MCF 10A (cell line): ENCODE results near the gene CNGA2. TPM values are rescaled to one million over a fixed set of nuclear protein-coding genes. Genes with fewer than 3 reads are reported as not detected.

ENCODE experiments used
- BruUV-seq: library from RNA; stranded (reverse); fragments of 400-500 nt; replicated peaks from 2 replicates; lab custom pipeline; 2021; lab: Mats Ljungman, UMichigan
- CTCF ChIA-PET: fragments of 300-600 bp; sonication (Branson Sonifier 250); formaldehyde crosslinking; extraction: SDS; loops from one replicate; lab custom pipeline; 2021; ENCODE audit warnings: antibody characterized with exemption, inconsistent platforms; lab: Yijun Ruan, JAX
- POLR2A ChIA-PET: fragments of 300-600, 350-650 bp; sonication (Branson Sonifier 250); formaldehyde crosslinking; extraction: SDS; loops from one replicate; lab custom pipeline; 2020; ENCODE audit warnings: antibody characterized with exemption, inconsistent platforms; lab: Yijun Ruan, JAX
- DNase-seq: peaks from one replicate; pipeline ENCODE4 v3.0.0-alpha.2; 2018; ENCODE audit not compliant: unreplicated experiment
- H3K27ac Mint-ChIP-seq: one replicate; pipeline ENCODE4 v1.8.0; 2022; ENCODE audit warnings: mild to moderate bottlenecking, low read depth, mixed read lengths; ENCODE audit not compliant: unreplicated experiment
- H3K27me3 Mint-ChIP-seq: one replicate; pipeline ENCODE4 v1.8.0; 2022; ENCODE audit warnings: mixed read lengths; ENCODE audit not compliant: insufficient read depth, unreplicated experiment
- H3K36me3 Mint-ChIP-seq: one replicate; pipeline ENCODE4 v1.8.0; 2022; ENCODE audit warnings: mild to moderate bottlenecking, moderate library complexity, mixed read lengths; ENCODE audit not compliant: insufficient read depth, unreplicated experiment
- H3K4me1 Mint-ChIP-seq: one replicate; pipeline ENCODE4 v1.8.0; 2022; ENCODE audit warnings: mixed read lengths; ENCODE audit not compliant: insufficient read depth, unreplicated experiment
- H3K4me3 Mint-ChIP-seq: one replicate; pipeline ENCODE4 v1.8.0; 2022; ENCODE audit warnings: mild to moderate bottlenecking, moderate library complexity, mixed read lengths; ENCODE audit not compliant: unreplicated experiment
- H3K9me3 Mint-ChIP-seq: one replicate; pipeline ENCODE4 v1.8.0; 2022; ENCODE audit warnings: mixed read lengths; ENCODE audit not compliant: unreplicated experiment
- CTCF ChIP-seq: fragments of 200-600 bp; IDR thresholded peaks from one replicate; pipeline ENCODE4 v1.8.0; 2022; ENCODE audit warnings: antibody characterized with exemption, mild to moderate bottlenecking; ENCODE audit not compliant: unreplicated experiment
- intact Hi-C: fragments of 100-400 bp; cut with micrococcal nuclease; formaldehyde crosslinking; loops from 2 replicates; pipeline ENCODE4 v1.14.1; 2022
- total RNA-seq: library from RNA; stranded (reverse); gene quantifications from 2 replicates; pipeline ENCODE4 v1.2.3, GENCODE V29; 2022

CNGA2 gene
- total RNA-seq, 1 experiment from 2014 or later, result not detected

GRCh38 chrX:151753313-151754046 lies 18.9 kb downstream of the CNGA2 start:
- peak overlapping the region; percentile 36 for H3K4me3 Mint-ChIP-seq
- no peaks in the 10 kb centered on the region for H3K27me3 Mint-ChIP-seq
- H3K36me3 Mint-ChIP-seq, result no peaks in the 10 kb centered on the region

GRCh38 chrX:151754047-151754429 lies 19.5 kb downstream of the CNGA2 start:
- H3K27me3 Mint-ChIP-seq, result no peaks in the 10 kb centered on the region
- CTCF ChIA-PET, result interaction anchor here (0.6 to 9.5 kb wide), 21 partner anchors 9 to 1172 kb away, joined by 3 to 126 read pairs (median 5); partner anchors contain the start of gene GABRQ
- peak overlapping the region; percentile 11 for H3K27ac Mint-ChIP-seq
- BruUV-seq, result no TSS peak
- TF ChIP-seq CTCF, result no peak
- H3K4me1 Mint-ChIP-seq, result peaks cover 12% of the 10 kb centered on the region
- peaks cover 20% of the 10 kb centered on the region for H3K9me3 Mint-ChIP-seq
- intact Hi-C loops, result loop anchor here (2.0 to 5.0 kb wide), 3 partner anchors 73 to 602 kb away; partner anchors contain the start of gene GABRE
- peak overlapping the region; percentile 36 for H3K4me3 Mint-ChIP-seq
- DNase-seq, result peak; percentile 88
- H3K36me3 Mint-ChIP-seq, result no peaks in the 10 kb centered on the region
- POLR2A ChIA-PET, result interaction anchor here (0.8 to 2.3 kb wide), 10 partner anchors 69 to 1077 kb away, joined by 3 to 8 read pairs (median 4); partner anchors contain the start of genes GABRE and NSDHL

More at GRCh38 chrX:151753313-151754046, 18.9 kb downstream of the CNGA2 start:
- DNase-seq, result peak; percentile 73
- intact Hi-C loops, result loop anchor here (1.0 to 5.0 kb wide), 8 partner anchors 73 to 1173 kb away; partner anchors contain the start of gene GABRE
- peak; percentile 78 for TF ChIP-seq CTCF
- CTCF ChIA-PET, result interaction anchor here (0.6 to 9.5 kb wide), 32 partner anchors 9 to 1172 kb away, joined by 3 to 126 read pairs (median 4); partner anchors contain the start of genes GABRQ and NSDHL
- peaks cover 12% of the 10 kb centered on the region for H3K4me1 Mint-ChIP-seq
- H3K27ac Mint-ChIP-seq, result peak overlapping the region; percentile 11
- POLR2A ChIA-PET, result interaction anchor here (0.6 to 2.3 kb wide), 11 partner anchors 72 to 1077 kb away, joined by 3 to 8 read pairs (median 4); partner anchors contain the start of genes GABRE and NSDHL
- H3K9me3 Mint-ChIP-seq, result peaks cover 20% of the 10 kb centered on the region
- BruUV-seq, result no TSS peak

- ChIA-PET CTCF (interaction anchor here (0.6 to 9.5 kb wide), 7 partner anchors 13 to 1900 kb away, joined by 3 to 126 read pairs (median 3); no protein-coding TSS in a partner anchor), POLR2A (interaction anchor here (1.0 to 2.3 kb wide), 7 partner anchors 68 to 880 kb away, joined by 3 to 8 read pairs (median 4); partner anchors contain the start of gene GABRE)
- Mint-ChIP-seq H3K4me3 (peak overlapping the region; percentile 24), H3K27ac (no peak overlapping the region), H3K4me1 (peaks cover 12% of the 10 kb centered on the region), H3K27me3 (no peaks in the 10 kb centered on the region), H3K36me3 (no peaks in the 10 kb centered on the region), H3K9me3 (peaks cover 20% of the 10 kb centered on the region)
- no TSS peak for BruUV-seq
- DNase-seq, result peak; percentile 84
- intact Hi-C loops, result loop anchor here (2.0 to 5.0 kb wide), 3 partner anchors 72 to 602 kb away; partner anchors contain the start of gene GABRE
- TF ChIP-seq CTCF, result no peak
Measured at GRCh38 chrX:151754641-151755215, 20.2 kb downstream of the CNGA2 start.
